ENCODE data around the gene CPSF3. TPM values are rescaled to one million over a fixed set of nuclear protein-coding genes. Genes with fewer than 3 reads are reported as not detected.

CPSF3 gene
- total RNA-seq, 1 experiment from 2014 or later, result 95.5 TPM

DNA sequence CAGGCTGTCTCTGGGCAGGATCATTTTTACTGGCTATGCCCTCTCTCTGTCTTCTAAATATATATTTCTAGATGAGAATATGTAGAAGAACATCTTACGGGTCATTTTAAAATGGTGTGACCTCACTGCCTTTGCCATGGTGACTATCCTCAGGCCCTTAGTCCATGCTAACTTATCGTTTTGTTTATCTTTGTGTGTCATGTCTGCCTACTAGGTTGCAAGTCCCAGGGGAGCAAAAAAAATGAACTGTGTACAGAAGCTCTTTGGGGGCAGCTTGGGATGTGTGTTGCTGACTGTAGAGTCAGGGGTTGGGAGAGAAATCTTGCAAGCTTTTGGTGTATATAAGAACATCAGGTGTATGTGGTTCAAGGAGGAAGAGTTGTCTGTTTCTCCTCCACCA, 11.0 kb downstream of the CPSF3 start:
- no CpG with 5 or more reads among the region's 2 CpGs for WGBS (ENCODE audit: extremely low coverage, insufficient read length, low lambda C conversion rate)
- Histone ChIP-seq H4K20me1 (ENCODE audit: control insufficient read depth, insufficient read depth, insufficient read length) (no peaks in the 10 kb centered on the region), H3K27ac (ENCODE audit: insufficient read length, low read depth, low read length) (no peak overlapping the region), H3K4me2 (ENCODE audit: insufficient read depth, insufficient read length, low read length) (no peak overlapping the region), H2BK12ac (ENCODE audit: insufficient read length, low read depth, low read length) (no peak overlapping the region), H3K18ac (ENCODE audit: insufficient read length, low read depth, low read length) (no peak overlapping the region), H3K9me3 (ENCODE audit: control insufficient read depth, low read depth, low read length) (no peaks in the 10 kb centered on the region), H2BK20ac (ENCODE audit: low read depth, low read length, poor library complexity, severe bottlenecking) (no peak overlapping the region), H3K23me2 (ENCODE audit: insufficient read length, low read depth, low read length, poor library complexity, severe bottlenecking) (no peaks in the 10 kb centered on the region), H3K23ac (ENCODE audit: insufficient read length, low read depth, low read length) (no peak overlapping the region), H2BK120ac (ENCODE audit: low read depth, low read length, poor library complexity, severe bottlenecking) (no peak overlapping the region), H3K9ac (ENCODE audit: extremely low read depth, insufficient read length, low read length) (no peak overlapping the region), H4K8ac (replicated peaks; ENCODE audit: insufficient read length, low read depth, low read length) (no peak overlapping the region), H3K4me1 (ENCODE audit: insufficient read depth, low read length) (no peaks in the 10 kb centered on the region), H3K79me2 (ENCODE audit: insufficient read depth, low read length) (no peaks in the 10 kb centered on the region), H3T11ph (ENCODE audit: low read length) (no peak overlapping the region), H3K14ac (ENCODE audit: insufficient read depth, low read length) (no peak overlapping the region), H3K56ac (ENCODE audit: insufficient read length, low read depth, low read length) (no peak overlapping the region), H4K5ac (ENCODE audit: insufficient read length, low read depth, low read length) (no peak overlapping the region), H2AFZ (ENCODE audit: low read length) (no peak overlapping the region), H2BK5ac (ENCODE audit: insufficient read length, low read length) (no peak overlapping the region), H2BK15ac (ENCODE audit: low read depth, low read length) (no peak overlapping the region), H4K91ac (ENCODE audit: insufficient read length, low read depth, low read length) (no peak overlapping the region), H3K4ac (ENCODE audit: low read depth, low read length) (no peak overlapping the region), H2AK5ac (ENCODE audit: insufficient read length, low read length) (no peak overlapping the region), H3K79me1 (ENCODE audit: insufficient read depth, low read depth, low read length, poor library complexity, severe bottlenecking) (no peaks in the 10 kb centered on the region), H3K27me3 (ENCODE audit: insufficient read depth, low read length) (no peaks in the 10 kb centered on the region)
- no peaks in the 10 kb centered on the region for H3K9me3 Mint-ChIP-seq
- DNase-seq, result no peak
- no peak overlapping the region for H3K4me3 Mint-ChIP-seq
- H3K4me1 Mint-ChIP-seq, result no peaks in the 10 kb centered on the region
- TF ChIP-seq, protein P1, sequence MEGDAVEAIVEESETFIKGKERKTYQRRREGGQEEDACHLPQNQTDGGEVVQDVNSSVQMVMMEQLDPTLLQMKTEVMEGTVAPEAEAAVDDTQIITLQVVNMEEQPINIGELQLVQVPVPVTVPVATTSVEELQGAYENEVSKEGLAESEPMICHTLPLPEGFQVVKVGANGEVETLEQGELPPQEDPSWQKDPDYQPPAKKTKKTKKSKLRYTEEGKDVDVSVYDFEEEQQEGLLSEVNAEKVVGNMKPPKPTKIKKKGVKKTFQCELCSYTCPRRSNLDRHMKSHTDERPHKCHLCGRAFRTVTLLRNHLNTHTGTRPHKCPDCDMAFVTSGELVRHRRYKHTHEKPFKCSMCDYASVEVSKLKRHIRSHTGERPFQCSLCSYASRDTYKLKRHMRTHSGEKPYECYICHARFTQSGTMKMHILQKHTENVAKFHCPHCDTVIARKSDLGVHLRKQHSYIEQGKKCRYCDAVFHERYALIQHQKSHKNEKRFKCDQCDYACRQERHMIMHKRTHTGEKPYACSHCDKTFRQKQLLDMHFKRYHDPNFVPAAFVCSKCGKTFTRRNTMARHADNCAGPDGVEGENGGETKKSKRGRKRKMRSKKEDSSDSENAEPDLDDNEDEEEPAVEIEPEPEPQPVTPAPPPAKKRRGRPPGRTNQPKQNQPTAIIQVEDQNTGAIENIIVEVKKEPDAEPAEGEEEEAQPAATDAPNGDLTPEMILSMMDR (conservative IDR thresholded peaks at IDR 0.05), result no peak
- no peaks in the 10 kb centered on the region for H3K27me3 Mint-ChIP-seq (ENCODE audit: low read depth)
- peaks cover 27 to 80% (median 79%) of the 10 kb centered on the region in 3 experiments; a peak in 6 of 7 replicates for H3K36me3 Mint-ChIP-seq (ENCODE audit: insufficient read depth in 1 of 3, low read depth in 3 of 3)
- no peak overlapping the region for H3K27ac Mint-ChIP-seq
